ENCODE data around the gene GUK1.

GUK1 gene

GRCh38 chr1:228100822-228101613 lies 39.1 kb upstream of the GUK1 start:
- no peak for DNase-seq (ENCODE audit: low read depth)
- TF ChIP-seq CTCF (conservative IDR thresholded peaks at IDR 0.05; ENCODE audit: low read length): no peak
- peak overlapping the region; percentile 12; the same call in 1 of the 2 replicates for H3K4me3 ChIP-seq (ENCODE audit: low read length)

GRCh38 chr1:228101614-228101993 lies 38.5 kb upstream of the GUK1 start:
- no peak for TF ChIP-seq CTCF (conservative IDR thresholded peaks at IDR 0.05; ENCODE audit: low read length)
- DNase-seq (ENCODE audit: low read depth): no peak
- peak overlapping the region; percentile 84 for H3K4me3 ChIP-seq (ENCODE audit: low read length)

- TF ChIP-seq CTCF (conservative IDR thresholded peaks at IDR 0.05; ENCODE audit: low read length): peak; percentile 7; the same call in 1 of the 2 replicates
- DNase-seq (ENCODE audit: low read depth): no peak
- H3K4me3 ChIP-seq (ENCODE audit: low read length): peak overlapping the region; percentile 84
These were observed 37.9 kb upstream of the GUK1 start for GRCh38 chr1:228101994-228102790.

GRCh38 chr1:228102791-228103620 lies 37.1 kb upstream of the GUK1 start, which contains the start of gene C1orf35:
Gene C1orf35, minus strand, starts transcription at chr1:228103325. Its CDS starts 98 bp downstream, at chr1:228103227.
- peak within 1 kb of the TSS; percentile 84 for H3K4me3 ChIP-seq (ENCODE audit: low read length)
- DNase-seq (ENCODE audit: low read depth): peak; percentile 81
- TF ChIP-seq CTCF (conservative IDR thresholded peaks at IDR 0.05; ENCODE audit: low read length): no peak

GRCh38 chr1:228104526-228105269 lies 35.4 kb upstream of the GUK1 start:
- no peak for TF ChIP-seq CTCF (conservative IDR thresholded peaks at IDR 0.05; ENCODE audit: low read length)
- H3K4me3 ChIP-seq (ENCODE audit: low read length): no peak overlapping the region
- no peak for DNase-seq (ENCODE audit: low read depth)

- TF ChIP-seq CTCF (conservative IDR thresholded peaks at IDR 0.05; ENCODE audit: low read length): no peak
- no peak for DNase-seq (ENCODE audit: low read depth)
- H3K4me3 ChIP-seq (ENCODE audit: low read length): no peak overlapping the region
These were observed 34.6 kb upstream of the GUK1 start for GRCh38 chr1:228105270-228105995.
